GM03348 (cell line): ENCODE results near the gene WASF3.

Experiments used
- DNase-seq: peaks from one replicate; pipeline ENCODE4 v3.0.0; 2012; ENCODE audit warnings: low spot score

WASF3 gene

DNA sequence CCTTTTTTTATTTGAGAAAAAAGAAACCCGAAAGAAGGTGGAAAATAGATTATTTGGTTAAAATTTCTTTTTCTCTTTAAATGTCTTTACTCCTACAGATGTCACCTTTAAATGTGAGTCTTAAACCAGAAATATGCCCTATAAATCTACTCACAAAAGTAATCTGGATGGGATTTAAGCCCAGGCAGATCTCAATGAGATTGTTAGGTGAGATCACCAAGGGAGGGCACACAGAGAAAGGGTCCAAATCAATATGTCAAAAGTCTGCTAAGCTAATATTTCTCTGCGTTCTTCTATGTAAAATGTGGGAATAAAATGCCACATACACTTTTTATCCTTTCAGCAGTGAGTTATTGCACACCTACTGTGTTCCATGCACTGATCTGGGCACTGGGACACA lies 32.9 kb downstream of the WASF3 start:
- DNase-seq = no peak

GRCh38 chr13:26590951-26591350 lies 33.5 kb downstream of the WASF3 start:
- no peak for DNase-seq

GRCh38 chr13:26591672-26592071 lies 34.2 kb downstream of the WASF3 start:
- no peak for DNase-seq

- DNase-seq = no peak
These were observed 36.2 kb downstream of the WASF3 start for GRCh38 chr13:26593661-26594060.

DNA sequence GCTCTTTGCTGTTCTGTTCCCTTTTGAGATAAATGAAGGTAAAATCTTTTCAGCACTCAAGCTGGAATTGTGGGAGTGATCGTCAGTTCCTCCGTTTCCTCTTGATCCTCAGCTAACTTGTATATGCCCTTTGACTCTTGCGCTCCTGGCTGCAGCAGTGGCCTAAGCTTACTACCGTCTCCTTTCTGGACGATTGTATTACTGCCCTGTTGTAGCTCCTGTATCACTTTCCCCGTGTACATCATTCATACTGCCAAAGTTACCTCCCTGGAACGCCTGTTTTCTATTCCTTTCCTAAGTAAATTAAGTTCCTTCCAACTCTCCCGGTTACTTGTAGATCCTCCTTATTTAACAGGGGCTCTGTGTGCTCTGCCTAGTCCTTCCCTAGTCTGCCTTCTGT lies 36.9 kb downstream of the WASF3 start:
- DNase-seq = no peak

- DNase-seq = no peak
These were observed 39.0 kb downstream of the WASF3 start for GRCh38 chr13:26596458-26596857.

DNA sequence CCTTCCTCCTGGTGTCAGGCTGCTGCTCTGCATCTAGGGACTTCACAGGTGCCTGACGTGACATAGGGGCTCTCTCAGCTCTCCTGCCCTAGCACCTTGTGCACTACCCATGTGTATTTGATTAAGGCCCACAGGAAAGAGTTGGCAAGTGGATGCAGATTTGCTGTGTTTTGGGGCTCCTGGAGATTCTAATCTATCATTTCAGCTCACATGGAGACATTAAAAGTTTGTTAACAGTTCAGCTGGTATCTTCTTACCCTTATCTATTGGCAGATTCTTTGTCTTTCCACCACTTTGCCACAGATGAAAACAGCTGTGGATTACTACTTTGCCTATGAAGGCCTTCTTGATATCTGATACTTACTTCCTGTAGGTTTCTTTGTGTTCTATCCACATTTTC lies 41.9 kb downstream of the WASF3 start:
- no peak for DNase-seq

DNA sequence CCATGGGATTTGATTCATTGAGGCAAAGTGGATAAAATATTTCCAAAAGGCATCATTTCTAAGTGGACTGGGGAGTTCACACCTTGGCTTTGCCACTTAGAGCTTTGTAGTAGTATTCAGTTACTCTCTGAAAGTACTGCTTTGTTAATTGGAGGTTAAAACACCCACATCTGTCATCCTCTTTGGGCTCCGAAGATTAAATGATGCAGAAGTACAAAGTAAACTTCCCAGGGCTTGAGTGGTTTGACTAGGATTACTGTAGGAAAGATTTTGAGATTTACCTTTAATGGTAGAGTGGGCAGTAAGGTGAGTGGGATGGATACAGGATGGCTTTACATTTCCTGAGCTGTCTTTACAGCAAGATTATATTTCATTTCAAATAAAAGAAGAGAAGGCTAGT lies 42.4 kb downstream of the WASF3 start:
- no peak for DNase-seq

GRCh38 chr13:26600343-26600742 lies 42.9 kb downstream of the WASF3 start:
- DNase-seq = peak; percentile 35

DNA sequence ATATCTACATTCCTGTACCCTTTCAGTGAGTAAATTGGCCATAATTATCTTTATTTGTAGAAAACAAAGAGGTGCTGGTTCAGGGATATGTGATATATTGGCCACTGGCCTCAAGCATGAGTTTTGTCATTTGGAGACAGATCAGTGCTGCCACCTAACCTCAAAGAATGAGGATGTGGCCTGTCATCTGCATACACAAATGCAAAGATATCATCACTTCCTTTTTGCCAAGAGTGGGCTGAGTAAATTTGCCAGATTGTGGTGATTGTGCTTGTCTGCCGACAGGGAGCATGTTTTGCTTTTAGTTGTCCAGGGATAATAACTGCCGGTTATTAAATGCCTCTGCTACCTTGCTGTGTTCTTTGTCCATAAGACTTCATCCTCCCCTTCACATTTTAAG lies 44.2 kb downstream of the WASF3 start:
- peak; percentile 56 for DNase-seq

- DNase-seq = no peak
These were observed 45.3 kb downstream of the WASF3 start for GRCh38 chr13:26602783-26603182.

GRCh38 chr13:26604784-26605545 lies 47.5 kb downstream of the WASF3 start:
- DNase-seq = no peak

- DNase-seq = no peak
These were observed 48.4 kb downstream of the WASF3 start for GRCh38 chr13:26605845-26606244.

DNA sequence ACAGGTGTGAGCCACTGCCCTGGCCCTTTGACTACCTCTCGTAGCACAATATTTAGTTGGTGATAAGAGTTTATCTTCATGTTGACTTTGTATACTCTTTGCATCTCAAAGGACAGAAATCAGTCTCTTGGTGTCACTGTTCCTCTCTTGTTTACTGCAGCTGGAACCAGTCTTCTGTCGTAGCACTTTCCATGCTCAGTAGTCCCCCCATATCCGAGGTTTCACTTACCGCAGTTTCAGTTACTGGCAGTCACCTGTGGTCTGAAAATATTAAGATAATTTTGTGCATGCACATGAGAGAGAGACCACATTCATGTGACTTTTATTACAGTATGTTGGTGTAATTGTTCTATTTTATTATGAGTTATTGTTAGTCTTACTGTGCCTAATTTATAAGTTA lies 49.1 kb downstream of the WASF3 start:
- DNase-seq = no peak

GRCh38 chr13:26614721-26615120 lies 57.2 kb downstream of the WASF3 start:
- no peak for DNase-seq

- peak; percentile 60 for DNase-seq
These were observed 58.6 kb downstream of the WASF3 start for GRCh38 chr13:26616126-26616525.

DNA sequence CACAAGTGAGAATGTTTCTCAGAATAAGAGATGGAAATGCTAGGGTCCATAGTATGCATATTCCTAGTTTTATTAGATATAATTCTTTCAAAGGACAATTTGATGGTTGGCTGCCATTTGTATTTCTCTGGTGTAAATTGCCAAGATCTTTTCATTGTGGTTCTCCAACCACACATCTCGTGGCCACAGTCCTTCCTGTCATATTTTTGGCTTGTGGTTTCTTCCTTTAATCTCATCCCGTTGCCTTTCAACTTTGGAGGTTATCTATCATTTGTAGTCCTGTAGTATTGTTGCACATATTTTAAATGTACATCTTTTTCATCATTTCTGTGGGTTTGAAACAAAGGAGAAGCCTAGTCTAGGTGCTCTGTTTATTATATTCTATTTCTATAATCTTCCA lies 61.2 kb downstream of the WASF3 start:
- no peak for DNase-seq

- DNase-seq = peak; percentile 75
These were observed 61.9 kb downstream of the WASF3 start for GRCh38 chr13:26619358-26619757.

DNA sequence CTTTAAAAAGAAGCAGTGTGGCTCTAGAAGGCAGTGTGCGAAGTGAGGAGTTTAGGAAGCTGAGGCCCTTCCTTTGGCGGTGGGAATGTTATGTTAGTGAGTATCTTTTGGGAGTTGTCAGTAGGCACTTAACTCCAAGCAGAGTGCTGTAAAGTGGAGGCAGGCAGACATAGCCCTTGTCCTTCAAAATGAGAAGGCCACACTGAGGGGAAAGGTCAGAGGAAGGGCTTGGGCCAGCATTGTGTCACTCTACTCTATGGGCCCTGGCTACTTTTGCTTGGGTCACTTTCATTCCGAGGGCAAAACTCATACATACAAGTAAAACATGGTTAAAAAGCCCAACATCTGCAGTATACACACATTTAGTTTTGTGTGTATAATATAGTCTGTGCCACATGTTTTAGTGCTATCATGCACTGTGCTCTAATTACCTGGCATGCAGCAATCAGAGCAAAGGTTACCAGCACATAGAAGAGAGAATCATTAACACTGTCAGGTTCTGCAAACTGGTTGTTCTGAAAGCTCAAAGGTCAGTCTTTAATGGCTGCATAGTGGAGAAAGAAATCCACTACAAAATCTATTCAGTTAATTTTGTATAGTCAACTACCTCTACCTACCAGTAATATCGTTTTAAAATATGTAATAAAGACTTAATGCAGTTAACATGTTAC lies 64.4 kb downstream of the WASF3 start:
- no peak for DNase-seq

DNA sequence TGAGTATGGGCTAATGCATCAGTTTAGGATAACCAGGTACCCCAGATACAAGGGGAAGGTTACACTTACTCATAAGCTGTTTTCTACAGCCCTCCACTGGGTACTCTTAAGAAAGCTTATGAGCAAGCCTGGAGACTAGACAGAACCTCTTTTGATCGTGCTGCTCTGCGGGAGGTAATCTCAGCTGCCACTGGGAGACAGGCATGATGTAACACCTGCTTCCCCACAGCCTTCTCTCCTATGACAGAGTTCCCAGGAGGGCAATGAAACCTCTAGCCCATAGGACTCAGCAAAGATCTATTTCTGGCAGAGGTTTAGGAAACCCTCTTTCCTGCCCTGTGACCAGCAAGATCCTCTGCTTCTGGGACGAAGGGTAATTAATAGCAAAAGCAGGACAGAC lies 65.6 kb downstream of the WASF3 start:
- DNase-seq = no peak

DNA sequence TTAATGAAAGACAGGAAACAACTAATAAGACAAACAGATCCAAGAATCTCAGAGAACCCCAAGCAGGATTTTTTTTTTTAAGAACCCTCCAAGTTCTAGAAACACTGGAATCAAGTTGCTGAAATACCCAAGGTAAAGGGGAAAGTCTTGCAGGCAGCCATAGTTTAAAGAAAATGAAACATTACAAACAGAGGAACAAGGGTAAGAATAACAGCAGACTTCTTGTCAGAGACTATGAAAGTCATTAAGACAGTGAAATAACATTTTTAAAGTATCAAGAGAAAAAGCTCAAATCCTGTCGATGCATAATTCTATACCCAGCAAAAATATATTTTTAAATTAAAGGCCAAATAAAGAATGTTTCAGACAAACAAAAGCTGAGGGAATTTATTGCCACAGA lies 67.1 kb downstream of the WASF3 start:
- DNase-seq = no peak

- DNase-seq = no peak
These were observed 68.8 kb downstream of the WASF3 start for GRCh38 chr13:26626271-26626670.

- DNase-seq = peak; percentile 41
These were observed 71.2 kb downstream of the WASF3 start for GRCh38 chr13:26628706-26629105.

DNA sequence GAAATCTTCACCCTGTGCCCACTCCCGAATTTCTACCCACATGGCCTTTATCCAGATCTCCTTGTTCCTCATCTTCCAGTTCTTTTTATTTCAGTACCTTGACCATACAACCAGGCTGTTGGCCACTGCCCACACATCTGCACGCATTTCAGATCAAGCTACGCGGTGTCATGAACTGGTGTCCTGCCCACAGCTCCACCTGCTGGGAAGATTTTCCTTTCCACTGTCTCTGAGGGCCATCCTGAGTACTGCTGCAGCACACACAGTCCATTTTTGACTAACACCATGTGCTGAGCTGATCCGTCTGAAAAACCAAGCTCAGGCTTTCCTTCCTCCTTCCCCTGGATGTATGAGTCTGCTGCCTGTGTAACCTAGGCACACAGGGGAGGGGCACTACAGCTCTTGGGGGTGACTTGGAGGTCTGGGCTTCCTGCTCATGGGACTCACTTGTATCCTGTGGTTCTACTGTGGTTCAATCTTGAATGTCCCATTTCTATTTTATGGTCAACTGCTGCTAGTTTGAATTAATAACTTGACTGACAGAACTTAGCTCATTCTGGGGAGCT lies 71.9 kb downstream of the WASF3 start:
- DNase-seq = no peak
